Cardiac fibroblast (primary cell): ENCODE results near the gene ANKRD52.

Experiments used
- DNase-seq, 2 donors: peaks; one replicate each; pipeline versions ENCODE4 v3.0.0 to v3.0.0-alpha.2; 2010; ENCODE audit warnings: low read depth in 2 of 2
- H3K4me3 ChIP-seq, 2 donors: replicated peaks in 1 of 2; 1 replicate in 1 of 2; 2 replicates in 1 of 2; pipeline ENCODE4 v1.5.1; 2011; ENCODE audit warnings: low read depth in 2 of 2, low read length in 2 of 2, mild to moderate bottlenecking in 2 of 2, moderate library complexity in 1 of 2
- CTCF ChIP-seq: IDR thresholded peaks from one replicate; pipeline ENCODE4 v1.5.1; 2011; ENCODE audit warnings: low read depth, mild to moderate bottlenecking, low read length, inconsistent platforms

Gene ANKRD52

GRCh38 chr12:56260921-56261320 is 2.7 kb upstream of the ANKRD52 start:
- TF ChIP-seq CTCF = no peak
- no peak for DNase-seq
- H3K4me3 ChIP-seq = no peak overlapping the region

GRCh38 chr12:56260380-56260779 is 2.2 kb upstream of the ANKRD52 start:
- TF ChIP-seq CTCF = no peak
- no peak overlapping the region for H3K4me3 ChIP-seq
- DNase-seq = no peak

GRCh38 chr12:56258820-56259183 is 618 bp upstream of the ANKRD52 start:
- peak; percentile 0 for TF ChIP-seq CTCF
- no peak for DNase-seq
- peak overlapping the region; percentile 64 to 67 for H3K4me3 ChIP-seq

GRCh38 chr12:56257491-56258067 is 605 bp downstream of the ANKRD52 start:
- peak; percentile 27 for DNase-seq
- H3K4me3 ChIP-seq = peak overlapping the region; percentile 71 to 83
- TF ChIP-seq CTCF = no peak

- DNase-seq = no peak
- H3K4me3 ChIP-seq = peak overlapping the region; percentile 71 to 83
- TF ChIP-seq CTCF = no peak
These were observed 1.1 kb downstream of the ANKRD52 start for GRCh38 chr12:56257071-56257470.

GRCh38 chr12:56256326-56256960 is 1.7 kb downstream of the ANKRD52 start:
- no peak for TF ChIP-seq CTCF
- peak overlapping the region; percentile 1 to 83 for H3K4me3 ChIP-seq
- DNase-seq = peak; percentile 53 to 69

GRCh38 chr12:56255671-56256070 is 2.5 kb downstream of the ANKRD52 start:
- no peak overlapping the region for H3K4me3 ChIP-seq
- TF ChIP-seq CTCF = no peak
- DNase-seq = no peak
